ENCODE results near the gene SUPT5H.
A peak's percentile ranks its signal among the peaks of the same experiment; 100 is the strongest.

The SUPT5H gene

GRCh38 chr19:39409208-39410016 is 36.0 kb upstream of the SUPT5H start:
- DNase-seq (ENCODE audit: low read depth): peak; percentile 86

- peak; percentile 68 for DNase-seq (ENCODE audit: low read depth)
These were observed 35.2 kb upstream of the SUPT5H start for GRCh38 chr19:39410017-39410830.

DNA sequence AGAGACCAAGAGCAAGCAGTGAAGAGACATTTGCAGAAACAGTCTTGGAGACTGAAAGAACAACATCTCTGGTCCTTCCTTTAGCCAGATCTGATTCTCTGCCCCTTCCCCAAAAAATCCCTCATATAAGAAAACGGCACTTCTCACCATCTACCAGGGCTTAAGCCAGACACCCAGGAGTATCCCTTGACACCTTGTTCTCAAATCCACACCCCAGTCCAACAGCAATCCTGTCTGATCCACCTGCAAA is 34.6 kb upstream of the SUPT5H start:
- DNase-seq (ENCODE audit: low read depth): no peak

DNA sequence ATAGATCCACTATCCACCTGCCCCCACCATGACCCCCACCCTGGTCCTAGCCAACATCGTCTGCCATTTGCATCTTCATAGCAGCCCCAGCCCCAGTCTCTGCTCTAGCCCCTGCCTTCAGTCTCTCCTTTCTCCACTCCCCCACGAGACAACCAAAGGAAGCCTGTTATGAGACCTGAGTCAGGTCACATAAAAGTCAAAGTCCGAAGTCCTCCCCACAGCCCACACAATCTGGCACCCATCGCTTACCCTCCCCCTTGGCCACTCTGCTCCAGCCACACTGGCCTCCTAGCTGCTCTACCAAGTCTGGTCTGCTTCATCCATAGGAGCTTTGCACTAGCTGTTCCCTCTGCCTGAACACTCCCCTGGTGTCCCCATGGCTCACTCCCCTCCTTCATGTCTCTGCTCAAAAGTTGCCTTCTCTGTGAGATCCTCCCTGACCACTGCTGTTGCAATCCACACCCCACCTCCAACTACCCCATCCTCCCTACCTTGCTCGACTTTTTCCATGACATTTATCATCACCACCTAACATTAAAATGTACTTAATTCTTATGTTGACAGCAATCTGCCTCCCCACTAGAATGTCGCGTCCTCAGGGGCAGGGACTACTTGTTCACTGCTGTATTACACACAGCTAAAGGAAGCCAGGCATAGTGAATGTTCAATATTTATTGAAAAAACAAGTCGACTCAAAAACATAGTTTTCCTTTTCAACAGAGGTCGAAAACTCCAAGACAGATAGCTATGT is 34.1 kb upstream of the SUPT5H start:
- no peak for DNase-seq (ENCODE audit: low read depth)

DNA sequence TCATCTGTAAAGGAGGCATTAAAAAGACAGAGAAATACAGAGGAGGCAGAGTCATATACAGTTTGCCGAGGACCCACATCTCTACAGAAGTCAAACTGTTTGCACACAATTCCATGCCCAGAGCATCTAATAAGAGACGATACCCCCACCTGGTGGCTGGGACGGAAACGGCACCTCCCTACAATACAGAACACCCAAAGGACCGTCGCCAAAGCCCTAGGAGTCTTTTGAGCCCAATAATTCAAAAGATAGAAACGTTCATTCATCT is 33.6 kb upstream of the SUPT5H start:
- peak; percentile 89 for DNase-seq (ENCODE audit: low read depth)

DNA sequence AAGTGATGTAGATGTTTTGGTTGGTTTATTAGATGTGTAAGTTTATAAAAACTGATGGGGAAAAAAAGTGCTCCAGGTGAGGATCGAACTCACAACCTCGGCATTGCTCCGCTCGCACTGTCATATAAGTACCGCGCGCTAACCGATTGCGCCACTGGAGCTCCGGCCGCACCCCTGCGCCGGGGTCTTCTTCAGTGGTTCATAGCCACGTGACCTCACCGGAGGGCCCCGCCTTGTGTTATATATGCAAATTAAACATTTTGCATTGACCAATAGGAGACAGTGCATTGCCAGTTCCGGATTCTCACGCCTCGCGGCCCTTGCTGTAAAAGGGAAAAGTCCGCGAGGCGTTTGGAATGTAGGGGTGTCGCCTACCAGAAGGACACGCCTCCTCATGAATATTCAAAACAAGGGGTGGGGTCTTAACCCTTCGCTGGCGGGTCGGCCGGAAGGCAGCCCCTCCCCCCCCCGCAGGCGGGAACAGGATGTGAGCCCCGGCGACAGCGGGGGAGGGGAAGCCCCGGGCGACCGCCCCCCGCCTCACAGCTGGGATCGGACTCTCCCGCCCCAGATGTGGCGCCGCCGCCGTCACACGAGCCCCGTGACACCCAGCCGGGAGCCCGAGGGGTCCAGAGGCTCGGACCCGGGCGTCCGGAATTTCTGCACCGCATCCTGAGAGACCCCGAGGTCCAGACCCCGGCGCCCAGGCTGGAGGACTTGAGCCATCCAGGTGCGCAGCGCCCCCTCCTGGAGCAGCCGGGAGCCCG is 33.1 kb upstream of the SUPT5H start, which contains the start of gene PLEKHG2:
PLEKHG2 (plus strand) TSS at position 570 of the 767 bp plus-strand sequence. CDS start 1,418 bp downstream, outside the sequence.
- peak; percentile 93 for DNase-seq (ENCODE audit: low read depth)

GRCh38 chr19:39412867-39413271 is 32.5 kb upstream of the SUPT5H start:
- no peak for DNase-seq (ENCODE audit: low read depth)

- no peak for DNase-seq (ENCODE audit: low read depth)
These were observed 32.0 kb upstream of the SUPT5H start for GRCh38 chr19:39413272-39413910.

DNA sequence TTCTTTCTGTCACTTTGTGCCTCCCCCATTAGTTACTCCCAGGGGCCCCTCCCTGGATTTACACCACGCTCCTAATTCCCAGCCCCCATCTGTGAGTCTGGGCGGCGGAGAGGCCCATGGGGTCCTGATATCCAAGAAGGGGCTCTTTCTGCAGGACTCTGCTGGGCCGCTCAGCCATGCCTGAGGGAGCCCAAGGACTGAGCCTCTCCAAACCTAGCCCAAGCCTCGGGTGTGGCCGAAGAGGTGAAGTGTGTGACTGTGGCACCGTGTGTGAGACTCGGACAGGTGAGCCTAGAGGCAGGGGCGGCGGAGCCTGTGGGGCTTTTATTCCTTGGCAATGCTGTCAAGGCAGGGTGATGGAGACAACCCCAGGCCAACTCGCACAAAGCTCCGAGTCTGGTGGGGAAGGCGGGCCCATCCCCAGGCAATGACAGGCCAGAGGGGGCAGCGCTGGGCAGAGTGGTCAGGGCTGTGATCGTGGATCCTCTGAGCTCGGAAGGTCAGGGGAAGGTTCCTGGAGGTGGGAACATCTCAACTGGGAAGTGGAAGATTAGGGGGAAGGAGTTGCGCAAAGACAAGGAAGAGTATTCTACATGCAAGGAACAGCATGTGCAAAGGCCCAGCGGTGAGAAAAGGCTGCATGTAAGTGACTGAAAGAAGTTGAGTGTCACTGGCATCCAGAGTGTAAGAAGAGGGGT is 31.3 kb upstream of the SUPT5H start:
- no peak for DNase-seq (ENCODE audit: low read depth)

DNA sequence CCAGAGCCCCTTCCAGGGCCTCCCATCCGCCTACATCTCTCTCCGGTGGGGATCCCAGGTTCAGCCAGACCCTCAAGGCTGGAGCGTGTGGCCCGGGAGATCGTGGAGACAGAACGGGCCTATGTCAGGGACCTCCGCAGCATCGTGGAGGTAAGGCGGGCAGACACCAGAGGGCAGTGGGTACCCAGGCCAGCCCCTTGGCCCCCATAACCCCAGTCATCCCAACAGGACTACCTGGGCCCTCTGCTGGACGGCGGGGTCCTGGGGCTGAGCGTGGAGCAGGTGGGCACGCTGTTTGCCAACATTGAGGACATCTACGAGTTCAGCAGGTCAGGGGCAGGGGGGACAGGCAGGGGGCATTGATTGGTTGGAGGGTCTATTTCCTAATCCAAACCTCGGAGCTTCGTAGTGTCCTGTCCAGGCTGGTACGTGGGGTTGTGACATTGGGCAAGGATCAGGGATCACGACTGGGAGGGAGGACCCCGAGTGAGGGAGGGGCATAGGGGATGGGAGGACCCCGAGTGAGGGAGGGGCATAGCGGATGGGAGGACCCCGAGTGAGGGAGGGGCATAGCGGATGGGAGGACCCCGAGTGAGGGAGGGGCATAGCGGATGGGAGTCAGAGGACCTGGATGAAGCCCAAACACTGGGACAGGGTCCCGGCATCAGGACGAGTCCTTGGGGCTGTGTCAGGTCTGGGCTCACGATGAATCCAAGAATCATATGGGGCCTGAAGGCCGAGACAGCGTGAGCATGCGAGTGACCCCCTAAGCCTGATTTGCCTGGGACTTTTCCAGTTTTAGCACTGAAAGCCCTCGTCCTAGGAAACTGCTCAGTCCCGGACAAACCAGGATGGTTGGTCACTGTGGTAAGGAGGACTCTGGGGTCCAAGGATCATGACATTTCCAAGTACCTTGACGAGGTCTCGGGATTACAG is 30.0 kb upstream of the SUPT5H start:
- no peak for DNase-seq (ENCODE audit: low read depth)

- no peak for DNase-seq (ENCODE audit: low read depth)
These were observed 28.9 kb upstream of the SUPT5H start for GRCh38 chr19:39416152-39417120.

GRCh38 chr19:39417463-39418181 is 27.8 kb upstream of the SUPT5H start:
- no peak for DNase-seq (ENCODE audit: low read depth)

GRCh38 chr19:39419003-39419402 is 26.4 kb upstream of the SUPT5H start:
- no peak for DNase-seq (ENCODE audit: low read depth)

DNA sequence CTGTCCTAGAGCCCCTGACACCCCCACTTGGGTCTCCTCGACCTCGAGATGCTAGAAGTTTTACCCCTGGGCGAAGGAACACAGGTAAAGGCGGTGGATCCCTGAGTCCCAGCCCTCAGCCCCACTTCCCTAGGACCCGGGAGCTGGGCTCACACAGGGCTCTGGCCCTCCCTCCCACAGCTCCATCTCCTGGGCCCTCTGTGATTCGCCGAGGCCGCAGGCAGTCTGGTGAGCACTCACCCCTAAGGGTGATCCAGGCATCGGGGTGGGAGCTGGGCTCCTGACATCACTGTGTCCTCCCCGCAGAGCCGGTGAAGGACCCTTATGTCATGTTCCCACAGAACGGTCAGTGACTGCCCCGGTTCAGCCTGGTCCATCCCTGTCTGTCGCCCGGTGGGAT is 24.6 kb upstream of the SUPT5H start:
- DNase-seq (ENCODE audit: low read depth): no peak

GRCh38 chr19:39422020-39422419 is 23.4 kb upstream of the SUPT5H start:
- DNase-seq (ENCODE audit: low read depth): no peak

GRCh38 chr19:39423258-39424086 is 21.9 kb upstream of the SUPT5H start:
- no peak for DNase-seq (ENCODE audit: low read depth)

DNA sequence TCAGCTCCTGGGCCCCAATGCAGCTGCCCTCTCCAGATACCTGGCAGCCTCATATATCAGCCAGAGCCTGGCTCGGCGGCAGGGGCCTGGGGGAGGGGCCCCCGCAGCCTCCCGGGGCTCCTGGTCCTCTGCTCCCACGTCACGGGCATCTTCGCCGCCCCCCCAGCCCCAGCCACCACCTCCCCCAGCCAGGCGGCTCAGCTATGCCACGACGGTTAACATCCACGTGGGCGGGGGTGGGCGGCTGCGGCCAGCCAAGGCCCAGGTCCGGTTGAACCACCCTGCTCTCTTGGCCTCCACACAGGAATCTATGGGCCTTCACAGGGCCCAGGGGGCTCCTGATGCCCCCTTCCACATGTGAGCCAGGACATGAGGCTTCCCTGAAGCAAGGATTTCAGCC is 20.4 kb upstream of the SUPT5H start:
- no peak for DNase-seq (ENCODE audit: low read depth)
